Mucosa of descending colon (tissue), 3 donors: ENCODE measurements around the gene CRYL1. TPM values are rescaled to one million over a fixed set of nuclear protein-coding genes. Genes with fewer than 3 reads are reported as not detected.
A peak's percentile ranks its signal among the peaks of the same experiment; 100 is the strongest.

Source experiments
- ATAC-seq: fragments of 200-7000 bp; cut with Tn5 transposase; one replicate; pipeline ENCODE4 v1.9.1; 2020; ENCODE audit warnings: mild to moderate bottlenecking, moderate library complexity
- DNase-seq, 3 donors: peaks; one replicate each; pipeline ENCODE4 v3.0.0-alpha.2; 2020
- H3K36me3 ChIP-seq: fragments of 200-600 bp; one replicate; pipeline ENCODE4 v1.8.0; 2021; ENCODE audit warnings: low read depth, mild to moderate bottlenecking
- H3K4me1 ChIP-seq: fragments of 200-600 bp; one replicate; pipeline ENCODE4 v1.8.0; 2021; ENCODE audit warnings: low read depth, mild to moderate bottlenecking
- H3K4me3 ChIP-seq: fragments of 200-600 bp; one replicate; pipeline ENCODE4 v1.8.0; 2021; ENCODE audit warnings: mild to moderate bottlenecking
- H3K9me3 ChIP-seq: fragments of 200-600 bp; one replicate; pipeline ENCODE4 v1.8.0; 2021; ENCODE audit warnings: mild to moderate bottlenecking
- intact Hi-C, 2 donors: fragments of 100-400 bp; cut with DNase I in 1 of 2; cut with micrococcal nuclease in 1 of 2; formaldehyde crosslinking; loops; one replicate each; pipeline versions ENCODE4 v1.11.0 to v1.11.1; 2022; cut with DNase I, micrococcal nuclease
- total RNA-seq, 3 donors: library from RNA; stranded (reverse); fragmentation: NEBNext Ultra II Directional in 2 of 3; extraction: Animal tissue kit (Norgen Biotek cat#: 25700) in 2 of 3; gene quantifications; one replicate each; pipeline versions ENCODE4 v1.2.1 to v1.2.4, GENCODE V29; 2021 to 2023
- TF ChIP-seq, protein P1 (sequence below): fragments of 200-600 bp; IDR thresholded peaks from one replicate; pipeline ENCODE4 v1.8.0; 2022; ENCODE audit warnings: antibody characterized with exemption, mild to moderate bottlenecking
- donor health status: DM: no; HTN: no; CAD: no; lungs with moderate emphysema.
- donor health status: DM: no; HTN: no; CAD: no.
- donor health status: DM: no; HTN: yes; CAD: no.

CRYL1 gene
- total RNA-seq, 3 donors from 2014 or later = 49.2 to 141 (median 106) TPM

DNA sequence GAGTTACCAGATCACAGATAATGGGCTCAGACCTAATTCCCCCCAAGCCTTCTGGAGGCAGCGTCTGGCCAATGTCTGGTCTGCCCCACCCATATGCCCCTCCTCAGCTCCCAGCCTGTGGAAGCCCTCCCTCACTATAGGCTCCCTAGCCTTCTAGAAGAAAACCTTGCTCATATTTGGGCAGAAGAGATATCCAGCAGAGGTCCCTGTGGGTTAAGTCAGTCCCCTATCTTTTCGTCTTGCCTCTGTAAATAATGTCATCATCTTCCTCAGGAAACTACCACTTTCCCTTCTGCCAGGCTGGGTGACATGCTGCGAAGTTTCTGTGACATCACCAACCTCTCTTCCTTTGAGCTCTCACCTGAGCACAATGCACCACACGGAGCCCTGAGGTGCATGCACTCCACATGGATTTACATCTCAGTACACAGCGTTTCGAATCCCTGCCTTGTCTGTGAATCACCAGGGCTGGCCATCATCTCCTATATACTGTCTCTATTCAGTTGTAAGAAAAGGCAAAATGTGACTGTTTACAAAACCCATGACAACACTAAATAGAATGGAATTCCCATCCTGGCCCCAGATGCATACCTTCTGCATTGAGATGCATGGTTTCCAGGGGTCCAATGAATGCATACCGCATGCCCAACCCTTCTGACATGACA is 112.8 kb downstream of the CRYL1 start:
- Histone ChIP-seq H3K4me1 (peaks cover 4% of the 10 kb centered on the region), H3K9me3 (no peaks in the 10 kb centered on the region), H3K36me3 (no peaks in the 10 kb centered on the region), H3K4me3 (no peak overlapping the region)
- DNase-seq = no peak
- ATAC-seq = no peak
- intact Hi-C loops = no loop called here
- TF ChIP-seq, protein P1, sequence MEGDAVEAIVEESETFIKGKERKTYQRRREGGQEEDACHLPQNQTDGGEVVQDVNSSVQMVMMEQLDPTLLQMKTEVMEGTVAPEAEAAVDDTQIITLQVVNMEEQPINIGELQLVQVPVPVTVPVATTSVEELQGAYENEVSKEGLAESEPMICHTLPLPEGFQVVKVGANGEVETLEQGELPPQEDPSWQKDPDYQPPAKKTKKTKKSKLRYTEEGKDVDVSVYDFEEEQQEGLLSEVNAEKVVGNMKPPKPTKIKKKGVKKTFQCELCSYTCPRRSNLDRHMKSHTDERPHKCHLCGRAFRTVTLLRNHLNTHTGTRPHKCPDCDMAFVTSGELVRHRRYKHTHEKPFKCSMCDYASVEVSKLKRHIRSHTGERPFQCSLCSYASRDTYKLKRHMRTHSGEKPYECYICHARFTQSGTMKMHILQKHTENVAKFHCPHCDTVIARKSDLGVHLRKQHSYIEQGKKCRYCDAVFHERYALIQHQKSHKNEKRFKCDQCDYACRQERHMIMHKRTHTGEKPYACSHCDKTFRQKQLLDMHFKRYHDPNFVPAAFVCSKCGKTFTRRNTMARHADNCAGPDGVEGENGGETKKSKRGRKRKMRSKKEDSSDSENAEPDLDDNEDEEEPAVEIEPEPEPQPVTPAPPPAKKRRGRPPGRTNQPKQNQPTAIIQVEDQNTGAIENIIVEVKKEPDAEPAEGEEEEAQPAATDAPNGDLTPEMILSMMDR = no peak

DNA sequence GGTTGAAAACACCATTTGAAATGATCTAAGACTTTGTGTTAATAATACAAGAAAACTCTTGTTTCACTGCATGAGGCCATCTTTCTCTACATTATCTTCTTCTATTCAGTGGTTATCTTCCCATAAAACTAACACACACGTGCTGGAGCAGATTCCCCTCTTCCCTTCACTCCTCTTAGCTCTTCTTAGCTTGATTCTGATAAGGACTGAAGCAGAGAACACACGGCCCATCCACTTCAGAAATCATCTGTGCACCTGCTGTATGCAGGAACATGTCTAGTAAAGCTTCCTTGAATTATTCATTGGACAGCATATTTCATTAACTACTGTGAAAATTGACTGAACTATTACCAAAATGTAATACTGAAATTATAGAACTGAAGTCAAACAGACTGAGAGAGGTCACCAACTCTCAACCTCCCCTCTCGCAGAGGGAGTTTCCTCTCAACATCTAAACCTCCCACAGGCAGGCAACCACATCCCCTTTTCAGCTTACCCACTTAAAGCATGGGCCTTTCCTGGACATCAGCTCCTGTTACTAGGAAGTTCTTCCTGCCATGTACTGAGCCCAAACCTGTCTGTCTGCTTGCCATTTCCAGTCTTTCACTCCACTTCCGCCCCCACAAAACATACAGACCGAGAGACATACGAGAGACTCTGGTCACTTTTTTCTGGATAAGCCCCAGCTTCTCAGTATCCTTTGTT is 113.9 kb downstream of the CRYL1 start:
- peak in 1 of 3 donors; percentile 25 for DNase-seq
- H3K36me3 ChIP-seq = no peaks in the 10 kb centered on the region

DNA sequence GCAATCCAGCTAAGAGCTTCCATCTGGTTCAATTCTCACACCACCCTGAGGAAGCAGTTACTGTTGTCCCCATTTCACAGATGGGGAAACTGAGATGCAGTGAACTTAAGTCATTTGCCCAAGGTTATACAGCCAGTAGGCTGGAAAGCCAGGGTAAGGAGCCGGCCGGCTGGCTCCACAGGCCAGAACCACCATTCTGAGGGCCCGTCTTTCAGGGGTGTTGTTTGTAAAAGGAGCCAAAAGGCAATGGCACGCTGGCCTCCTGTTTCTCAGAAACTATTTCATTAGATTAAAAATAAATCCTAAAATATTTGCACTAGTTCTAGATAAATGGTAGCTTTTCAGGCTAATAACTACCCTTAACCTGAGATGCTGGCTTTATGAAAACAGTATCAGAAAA is 114.9 kb downstream of the CRYL1 start:
- no peak for ATAC-seq
- TF ChIP-seq, protein P1 = no peak

More for the DNA sequence above, 113.9 kb downstream of the CRYL1 start:
- ATAC-seq = peak; percentile 32
- intact Hi-C loops = no loop called here
- Histone ChIP-seq H3K4me3 (no peak overlapping the region), H3K9me3 (no peaks in the 10 kb centered on the region), H3K4me1 (peaks cover 4% of the 10 kb centered on the region)
- TF ChIP-seq, protein P1 = no peak

DNA sequence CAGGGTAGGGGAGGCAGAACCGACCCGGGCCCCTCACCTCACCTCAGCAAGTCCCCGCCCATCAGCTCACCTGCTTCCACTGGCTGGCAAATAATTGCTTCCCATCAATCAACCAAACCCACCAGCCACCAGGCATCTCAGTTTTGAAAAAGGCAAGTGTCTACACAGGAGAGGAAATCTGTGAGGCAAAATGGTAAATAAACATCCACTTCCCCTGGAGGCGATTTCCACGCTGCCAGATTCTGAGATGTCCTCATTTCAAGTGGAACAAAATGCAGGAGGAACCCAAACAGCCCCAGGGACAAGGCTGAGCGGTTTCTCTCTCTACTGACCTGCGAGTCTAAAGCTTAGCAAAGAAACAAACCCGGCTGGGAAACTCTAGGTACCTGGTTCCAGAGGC is 117.5 kb downstream of the CRYL1 start:
- ATAC-seq (no peak), DNase-seq (no peak)
- Histone ChIP-seq H3K4me3 (no peak overlapping the region), H3K9me3 (no peaks in the 10 kb centered on the region), H3K36me3 (no peaks in the 10 kb centered on the region), H3K4me1 (no peaks in the 10 kb centered on the region)
- TF ChIP-seq, protein P1 = no peak
- intact Hi-C loops = no loop called here

More for the DNA sequence above, 114.9 kb downstream of the CRYL1 start:
- intact Hi-C loops = no loop called here
- Histone ChIP-seq H3K4me3 (no peak overlapping the region), H3K36me3 (no peaks in the 10 kb centered on the region), H3K9me3 (no peaks in the 10 kb centered on the region), H3K4me1 (peaks cover 4% of the 10 kb centered on the region)
- no peak for DNase-seq

DNA sequence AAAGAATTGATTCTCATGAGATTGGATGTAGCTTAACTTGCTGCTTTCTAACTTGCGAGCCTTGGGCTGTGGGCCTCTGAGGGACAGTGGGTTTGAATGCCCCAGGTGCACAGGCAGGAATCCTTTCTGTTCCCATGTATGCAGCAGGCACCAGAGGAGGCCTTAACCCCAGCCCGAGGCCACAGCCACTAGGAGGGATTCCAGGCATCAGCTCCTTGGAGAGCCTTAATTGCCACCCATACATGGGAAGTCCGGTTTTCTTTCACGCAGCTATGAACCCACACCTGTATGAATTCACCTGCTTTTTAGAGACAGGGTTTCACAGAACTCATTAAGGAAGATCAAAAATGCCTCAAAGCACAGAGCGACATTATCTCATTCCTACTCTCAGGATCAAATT is 117.9 kb downstream of the CRYL1 start:
- Histone ChIP-seq H3K36me3 (no peaks in the 10 kb centered on the region), H3K9me3 (no peaks in the 10 kb centered on the region), H3K4me1 (no peaks in the 10 kb centered on the region), H3K4me3 (no peak overlapping the region)
- ATAC-seq (no peak), DNase-seq (no peak)
- intact Hi-C loops = no loop called here
- TF ChIP-seq, protein P1 = no peak
